Stimulated activated CD8-positive, alpha-beta memory T cell treated with anti-CD3 and anti-CD28 coated beads, Interleukin-4, amount 100 ng/mL, for 48 hours (primary cell): Measurements from ENCODE around the gene SIRPD.
"Not testable (repeated sequence)": the region's sequence is repeated elsewhere in the genome, so short reads cannot be mapped to it uniquely, and the experiment has no call there.

ENCODE experiments used
- DNase-seq: peaks from one replicate; pipeline ENCODE4 v3.0.0-alpha.2; 2020

Gene SIRPD

DNA sequence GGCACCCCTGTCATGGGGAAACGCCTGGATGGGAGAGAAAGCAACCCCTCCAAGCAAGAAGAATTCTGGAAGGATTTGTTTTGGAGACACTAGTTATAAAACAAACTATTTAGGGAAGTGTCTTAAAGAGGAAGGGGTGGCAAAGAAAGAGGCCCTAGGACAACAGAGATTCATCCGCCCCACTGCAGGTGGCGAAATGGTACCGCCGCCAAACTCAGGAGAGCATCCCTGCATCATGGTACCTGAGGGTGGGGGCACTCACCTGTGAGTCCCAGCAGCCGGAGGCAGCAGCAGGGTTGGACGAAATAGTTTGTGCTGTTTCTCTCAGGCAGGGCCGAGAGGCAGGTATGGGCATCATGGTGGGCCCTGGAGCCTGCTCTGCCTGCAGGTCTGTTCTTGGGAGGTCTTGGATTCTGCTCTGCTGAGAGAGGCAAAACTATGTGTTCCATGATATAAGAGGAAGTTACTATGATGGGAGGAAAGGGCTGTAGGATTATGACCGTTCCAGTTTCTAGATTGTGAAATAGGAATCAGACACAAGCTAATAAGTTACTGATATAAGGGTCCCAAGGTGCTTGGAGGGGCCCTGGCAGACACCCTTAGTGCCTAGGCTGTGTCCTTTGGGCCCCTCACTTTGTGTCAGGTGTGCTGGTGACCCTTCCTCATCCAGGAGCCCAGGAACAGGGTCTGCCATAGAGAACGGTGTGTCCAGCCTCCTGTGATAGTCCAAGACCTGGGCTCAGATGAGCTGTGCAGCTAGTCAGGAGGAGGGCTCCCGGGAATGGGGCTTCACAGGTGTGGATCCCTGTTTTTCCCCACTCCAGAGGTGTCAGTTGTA lies 20.4 kb downstream of the SIRPD start:
- DNase-seq, result no peak

DNA sequence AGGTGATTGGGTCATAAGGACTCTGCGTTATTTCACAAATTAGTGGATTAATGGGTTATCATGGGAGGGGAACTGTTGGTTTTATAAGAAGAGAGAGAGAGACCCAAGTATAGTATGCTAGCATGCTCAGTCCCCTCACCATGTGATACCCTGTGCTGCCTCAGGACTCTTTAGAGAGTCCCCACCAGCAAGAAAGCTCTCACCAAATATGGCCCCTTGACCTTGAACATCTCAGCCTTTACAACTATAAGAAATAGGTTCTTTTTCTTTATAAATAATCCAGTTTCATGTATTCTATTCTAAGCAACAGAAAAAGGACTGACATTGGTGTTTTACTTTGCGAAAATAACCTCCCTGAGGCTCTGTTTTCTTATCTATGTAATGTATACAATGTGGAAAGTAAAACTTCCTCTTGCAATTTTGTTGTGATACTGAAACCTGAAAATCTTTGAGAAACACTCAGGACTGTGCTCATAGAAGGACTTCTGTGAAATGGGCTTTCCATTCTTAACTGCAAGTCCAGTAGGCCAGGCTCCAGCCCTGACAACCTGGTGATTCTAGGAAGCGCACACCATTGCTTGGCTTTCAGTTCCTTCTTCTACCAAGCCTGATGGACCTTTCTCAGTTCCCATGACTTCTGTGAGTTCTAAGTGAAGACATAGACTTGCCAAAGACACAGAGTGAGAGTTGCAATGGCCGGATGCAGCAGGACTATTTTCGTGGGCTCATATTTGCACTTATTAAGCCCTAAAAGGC lies 21.9 kb downstream of the SIRPD start:
- no peak for DNase-seq

DNA sequence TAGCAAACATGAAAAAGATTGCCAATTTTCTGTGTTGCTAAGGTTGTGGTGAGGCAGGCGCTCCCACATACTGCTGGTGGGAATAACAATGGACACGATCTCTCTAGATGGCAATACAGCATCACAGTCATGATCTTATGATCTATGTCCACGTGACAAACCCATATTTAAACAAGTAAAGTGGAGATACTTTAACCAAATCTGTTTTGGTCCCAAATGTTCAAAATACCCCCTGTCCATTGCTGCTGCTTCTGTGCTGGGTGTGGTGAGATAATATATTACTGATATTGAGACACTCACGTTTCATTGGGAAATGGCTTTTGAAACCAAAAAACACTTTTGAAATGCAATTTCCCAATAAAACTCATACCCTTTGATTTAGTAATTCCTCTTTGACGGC lies 23.0 kb downstream of the SIRPD start:
- no peak for DNase-seq

DNA sequence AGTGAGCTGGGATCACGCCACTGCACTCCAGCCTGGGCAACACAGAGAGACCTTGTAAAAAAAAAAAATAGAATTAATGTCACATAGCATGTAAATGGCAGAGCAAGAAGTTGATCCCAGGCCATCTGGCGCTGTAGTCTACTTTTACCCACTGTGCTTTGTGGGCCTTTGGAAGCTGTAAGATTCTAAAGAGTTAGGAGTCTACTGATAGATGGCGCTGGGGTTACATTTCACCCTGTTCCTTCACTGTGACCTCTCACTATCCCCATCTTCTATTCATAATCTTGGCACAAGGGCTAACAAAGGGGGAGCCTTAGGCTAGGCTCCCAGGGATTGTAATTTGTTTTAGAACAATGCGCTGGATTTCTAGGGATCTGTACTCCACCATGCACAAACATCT lies 24.4 kb downstream of the SIRPD start:
- DNase-seq, result no peak

DNA sequence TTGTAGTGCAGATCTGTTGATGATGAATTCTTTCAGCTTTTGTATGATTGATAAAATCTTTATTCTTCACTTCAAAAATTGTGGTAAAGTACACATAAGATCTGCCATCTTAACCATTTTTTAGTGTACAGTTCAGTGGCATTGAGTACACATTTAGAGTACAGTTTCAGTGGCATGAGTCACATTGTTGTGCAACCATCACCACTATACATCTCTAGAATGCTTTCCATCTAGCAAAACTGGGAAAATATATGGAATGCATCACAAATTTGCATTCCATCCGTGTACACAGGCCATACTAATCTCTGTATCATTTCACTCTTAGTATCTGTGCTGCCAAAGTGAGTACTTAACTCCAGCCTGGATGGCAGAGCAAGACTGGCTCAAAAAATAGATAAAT lies 28.7 kb downstream of the SIRPD start:
- DNase-seq, result no peak

DNA sequence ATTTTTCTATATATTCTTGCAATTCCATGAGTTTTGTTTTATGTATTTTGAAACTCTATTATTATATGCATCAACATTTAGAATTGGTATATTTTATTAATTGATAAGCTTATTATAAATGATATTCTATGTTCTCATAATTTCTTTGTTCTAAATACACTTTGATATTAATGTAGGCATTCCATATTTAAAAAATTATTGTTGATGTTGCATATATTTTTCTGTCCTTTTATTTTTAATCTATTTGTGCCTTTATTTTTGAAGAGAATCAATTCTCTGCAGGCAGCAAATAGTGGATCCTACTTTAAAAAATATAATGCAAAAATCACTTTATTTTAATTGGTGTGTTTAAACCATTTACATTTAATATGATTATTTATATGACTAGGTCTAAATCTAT lies 29.6 kb downstream of the SIRPD start:
- DNase-seq, result no peak

DNA sequence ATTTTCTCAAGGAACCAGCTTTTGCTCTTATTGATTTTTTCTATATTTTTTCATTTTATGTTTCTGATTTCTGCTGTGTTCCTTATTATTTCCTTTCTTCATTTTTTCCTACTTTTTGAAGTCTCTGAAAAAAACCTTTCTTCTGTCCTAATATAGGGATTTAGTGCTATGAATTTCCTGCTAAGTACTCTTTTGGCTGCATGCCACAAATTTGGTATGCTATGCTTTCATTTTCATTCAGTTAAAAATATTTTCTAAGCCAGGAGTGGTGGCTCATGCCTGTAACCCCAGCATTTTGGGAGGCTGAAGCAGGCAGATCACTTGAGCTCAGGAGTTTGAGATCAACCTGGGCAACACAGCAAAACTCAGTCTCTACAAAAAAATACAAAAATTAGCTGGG lies 30.6 kb downstream of the SIRPD start:
- no peak for DNase-seq

DNA sequence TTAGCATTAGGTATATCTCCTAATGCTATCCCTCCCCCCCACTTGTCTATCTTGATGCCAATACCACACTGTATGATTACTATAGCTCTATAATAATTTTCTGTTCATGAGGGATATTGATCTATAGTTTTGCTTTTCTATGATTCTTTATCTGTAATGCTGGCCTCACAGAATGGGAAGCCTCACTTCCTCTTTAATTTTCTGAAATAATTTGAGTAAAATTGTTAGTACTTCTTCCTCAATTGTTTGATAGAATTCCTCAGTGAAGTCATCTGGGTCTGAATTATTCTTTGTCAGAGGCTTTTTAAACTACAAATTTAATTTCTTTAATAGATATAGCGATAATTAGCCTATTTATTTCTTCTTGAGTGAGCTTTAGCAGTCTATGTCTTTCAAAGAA lies 31.2 kb downstream of the SIRPD start:
- no peak for DNase-seq

DNA sequence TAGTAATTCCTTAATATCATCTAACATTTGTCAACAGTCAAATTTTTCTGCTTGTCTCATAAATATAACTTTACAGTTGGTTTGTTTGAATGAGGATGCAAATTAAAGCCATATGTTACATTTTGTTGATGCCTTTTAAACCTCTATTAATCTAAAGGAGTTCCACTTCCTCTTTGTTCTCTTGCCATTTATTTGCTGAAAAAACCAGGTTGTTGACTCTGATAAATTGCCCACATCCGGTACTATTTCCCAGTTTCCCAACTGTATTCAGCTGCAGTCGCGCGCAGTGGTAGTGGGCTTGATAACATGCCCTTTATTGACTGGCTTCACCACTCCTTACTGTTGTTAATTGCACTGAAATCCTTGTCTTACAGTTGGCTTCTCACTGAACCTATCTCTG lies 33.5 kb downstream of the SIRPD start:
- no peak for DNase-seq

DNA sequence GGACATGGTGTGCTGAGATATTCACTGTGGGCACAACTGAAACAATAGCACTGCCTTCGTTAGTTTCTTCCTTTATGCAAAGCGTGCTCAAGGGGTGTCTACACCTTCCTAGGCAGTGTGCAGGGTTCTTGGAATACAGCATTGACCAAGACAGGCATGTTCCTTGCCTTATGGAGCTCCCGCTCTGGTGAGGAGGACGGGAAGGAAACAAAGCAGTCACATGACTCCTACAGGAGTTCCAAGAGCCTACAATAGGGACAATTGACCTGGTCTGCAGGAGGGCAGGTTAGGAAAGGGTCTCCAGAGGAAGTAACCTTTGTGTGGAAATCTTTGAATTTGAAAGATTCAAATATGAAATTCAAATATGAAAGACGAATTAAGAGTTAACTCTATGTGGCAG lies 40.5 kb downstream of the SIRPD start:
- no peak for DNase-seq

DNA sequence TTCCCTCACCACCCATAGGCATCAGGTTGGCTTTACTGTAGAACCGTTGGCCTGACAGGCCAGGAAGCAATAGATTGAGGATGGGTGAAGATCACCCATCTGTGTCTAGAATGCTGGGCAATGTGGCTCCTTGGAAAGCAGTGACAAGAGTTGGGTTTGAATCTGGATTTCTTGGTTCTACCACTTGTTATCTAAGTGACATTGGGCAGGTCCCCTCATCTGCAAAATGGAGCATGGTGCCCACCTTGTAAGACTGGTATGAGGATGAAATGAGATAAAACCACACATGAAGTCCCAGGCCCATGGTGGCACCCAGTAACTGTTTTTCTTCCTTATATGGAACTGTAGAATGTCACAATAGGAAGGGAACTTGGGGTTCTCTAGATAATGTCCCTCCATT lies 43.7 kb downstream of the SIRPD start:
- no peak for DNase-seq

DNA sequence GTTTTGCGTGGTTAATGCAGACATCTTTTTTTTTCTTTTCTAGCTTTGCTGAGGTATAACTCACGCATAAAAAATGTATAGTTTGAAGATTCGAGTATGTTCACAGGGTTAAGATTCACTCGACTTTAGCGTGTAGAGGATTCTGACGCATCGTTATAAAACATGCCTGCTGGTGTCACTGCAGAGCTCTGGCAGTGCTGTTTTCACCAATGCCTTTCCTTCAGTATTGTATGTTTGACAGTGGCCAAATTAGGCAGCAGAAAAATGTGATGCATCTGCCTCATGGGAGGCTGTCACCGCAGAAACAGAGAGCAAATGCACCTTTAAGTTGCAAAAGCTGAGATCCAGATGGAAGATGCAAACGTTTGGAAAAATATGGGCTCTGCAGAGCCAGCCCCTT lies 48.3 kb downstream of the SIRPD start:
- peak; percentile 33 for DNase-seq

DNA sequence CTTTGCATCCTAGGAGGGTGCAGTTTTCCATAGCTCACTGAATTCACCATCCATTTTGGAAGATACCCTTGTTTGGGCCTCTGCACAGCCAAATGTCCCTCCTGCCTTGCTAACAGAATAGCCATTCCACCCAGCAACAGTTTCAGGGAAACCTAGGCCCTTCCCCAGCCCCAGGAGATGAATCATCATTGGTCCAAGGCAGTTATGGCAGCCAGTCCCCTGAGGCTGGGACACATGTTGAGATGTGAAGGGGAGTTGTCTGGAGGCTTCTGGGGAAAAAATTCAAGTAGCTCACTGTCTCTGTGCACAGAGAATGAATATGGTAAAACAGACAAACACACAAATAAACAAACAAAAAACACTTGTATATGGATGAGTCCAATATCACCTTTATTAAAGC lies 48.9 kb downstream of the SIRPD start:
- DNase-seq, result no peak

DNA sequence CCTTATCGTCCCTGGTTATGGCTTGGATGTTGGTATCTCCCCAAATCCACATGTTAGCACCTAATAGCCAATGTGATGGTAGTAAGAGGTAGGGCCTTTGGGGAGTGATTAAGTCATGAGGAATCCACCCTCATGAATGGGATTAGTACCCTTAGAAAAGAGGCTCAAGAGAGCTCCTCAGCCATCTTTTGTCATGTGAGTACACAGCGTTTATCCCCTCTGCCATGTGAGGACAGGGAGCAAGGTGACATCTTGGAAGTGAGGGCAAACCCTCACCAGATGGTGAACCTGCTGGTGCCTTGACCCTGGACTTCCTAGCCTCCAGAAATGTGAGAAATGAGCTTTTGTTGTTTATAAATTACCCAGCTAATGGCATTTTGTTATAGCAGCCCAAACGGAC lies 50.2 kb downstream of the SIRPD start:
- DNase-seq, result no peak

DNA sequence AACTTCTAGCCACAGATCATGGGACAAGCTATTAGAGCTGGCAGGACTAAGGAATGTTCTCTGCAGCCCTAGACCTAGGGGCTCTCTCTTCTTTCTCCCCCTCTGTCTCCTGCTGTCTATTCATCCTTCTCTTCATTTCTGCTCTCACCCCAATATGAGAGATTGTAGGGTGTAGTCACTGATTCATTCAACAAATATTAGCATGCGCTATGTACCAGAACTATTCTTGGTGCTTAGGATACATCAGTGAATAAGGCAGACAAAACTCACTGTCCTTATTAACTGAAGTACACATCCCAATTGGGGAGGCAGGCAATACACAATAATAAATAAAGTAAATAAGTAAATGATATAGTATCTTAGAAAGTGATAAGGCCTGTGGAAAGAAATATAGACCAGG lies 51.6 kb downstream of the SIRPD start:
- no peak for DNase-seq

DNA sequence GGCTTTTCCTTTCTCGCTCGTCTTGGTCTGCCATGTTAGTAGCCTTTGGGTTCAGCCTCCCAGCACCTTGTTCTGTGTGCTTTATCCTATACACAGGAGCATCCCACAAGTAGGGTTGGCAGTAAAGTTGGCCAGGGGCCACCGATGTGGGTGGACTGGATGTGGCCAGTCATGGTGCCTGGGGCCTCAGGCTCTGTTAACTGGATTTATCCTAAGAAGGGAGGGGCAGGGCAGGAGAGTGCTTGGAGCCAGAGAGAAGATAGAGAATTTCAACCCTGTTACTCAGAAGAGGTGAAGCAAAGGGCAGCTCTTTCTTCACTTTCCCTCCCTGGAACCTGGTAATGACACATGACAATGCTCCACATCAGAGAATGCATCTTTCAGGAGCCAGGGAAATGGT lies 52.1 kb downstream of the SIRPD start:
- no peak for DNase-seq

DNA sequence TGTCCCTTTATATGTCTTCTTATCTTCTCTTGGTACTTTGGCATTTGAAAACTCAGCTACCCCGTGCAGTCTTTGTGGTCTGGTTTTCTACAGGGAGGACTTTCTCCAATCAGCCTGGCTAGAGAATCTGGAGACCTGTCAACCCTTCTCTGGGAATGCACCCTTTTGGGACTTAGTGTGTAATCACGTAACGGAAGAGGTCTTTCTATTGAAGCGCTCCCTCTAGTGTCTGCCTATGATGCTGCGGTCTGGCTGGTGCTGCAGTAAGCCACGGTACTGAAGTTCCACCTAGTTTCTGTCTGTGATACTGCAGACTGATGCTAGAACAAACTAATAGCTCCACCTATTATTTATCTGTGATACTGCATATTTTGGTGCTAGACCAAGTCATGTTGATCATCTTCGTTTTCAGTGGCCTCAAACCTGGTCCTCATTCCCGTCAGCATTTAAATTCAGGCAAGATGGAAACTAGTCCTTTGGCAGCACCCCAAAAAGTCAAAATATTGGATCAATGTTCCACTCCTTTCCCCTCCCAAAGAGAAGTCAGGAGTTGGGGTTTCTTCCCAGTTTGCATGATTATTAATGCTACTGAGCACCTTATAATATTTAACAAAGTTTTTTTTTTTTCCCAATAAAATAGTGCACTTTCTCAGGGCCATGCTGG lies 53.8 kb downstream of the SIRPD start:
- DNase-seq, result peak; percentile 78

DNA sequence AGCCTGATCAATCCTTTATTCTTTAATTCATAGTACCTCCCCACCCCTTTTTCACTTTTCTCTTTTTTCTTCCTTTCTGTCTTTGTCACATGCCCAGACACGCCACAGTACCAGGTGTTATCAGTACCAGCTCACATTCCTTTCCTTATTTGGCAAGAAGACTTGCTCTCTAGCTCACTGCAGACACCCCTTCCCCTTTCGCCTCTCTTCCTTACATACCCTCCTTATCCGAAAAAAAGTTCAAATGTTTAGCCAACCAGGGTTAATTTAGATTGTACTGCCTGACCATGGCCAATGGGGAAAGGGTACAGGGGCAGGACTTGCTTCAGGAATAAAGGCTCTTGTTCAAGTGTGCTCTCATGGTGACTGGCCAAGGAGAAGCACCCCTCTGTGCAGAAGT lies 57.0 kb downstream of the SIRPD start:
- DNase-seq, result no peak

DNA sequence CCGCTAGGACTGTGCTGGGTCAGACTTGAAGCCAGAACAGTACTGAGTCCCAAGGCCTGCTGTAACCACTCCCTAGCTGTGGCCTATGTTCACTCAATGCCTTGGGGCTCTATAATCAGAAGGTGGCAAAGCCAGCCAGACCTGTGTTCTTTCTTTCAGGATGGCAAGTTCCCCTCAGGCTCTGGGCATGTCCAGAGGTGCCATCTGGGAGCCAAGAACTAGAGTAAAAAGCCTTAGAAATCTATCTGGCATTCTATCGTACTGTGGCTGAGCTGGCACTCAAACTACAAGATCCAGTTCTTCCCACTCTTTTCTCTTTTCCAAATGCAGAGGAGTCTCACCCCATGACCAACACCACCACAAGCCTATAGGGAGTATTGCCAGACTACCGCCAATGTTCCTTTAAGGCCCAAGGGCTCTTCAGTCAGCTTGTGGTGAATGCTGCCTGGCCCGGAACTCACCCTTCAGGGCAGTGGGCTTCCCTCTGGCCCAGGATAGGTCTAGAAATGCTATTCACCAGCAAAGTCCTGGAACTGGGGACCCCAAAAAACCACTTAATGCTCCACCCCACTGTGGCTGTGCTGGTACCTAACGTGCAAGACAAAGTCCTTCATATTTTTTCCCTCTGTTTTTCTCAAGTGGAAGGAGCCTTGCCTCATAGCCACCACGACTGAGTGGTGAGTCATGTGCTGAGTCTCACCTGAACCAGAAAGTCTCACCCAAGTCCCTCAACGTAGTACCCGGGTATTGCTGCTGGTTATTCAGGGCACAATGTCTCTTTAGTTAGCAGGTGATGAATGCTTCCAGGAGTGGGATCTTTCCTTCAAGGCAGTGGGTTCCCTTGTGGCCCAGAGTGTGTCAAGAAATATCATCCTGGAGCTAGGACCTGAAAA lies 57.7 kb downstream of the SIRPD start:
- DNase-seq, result no peak

DNA sequence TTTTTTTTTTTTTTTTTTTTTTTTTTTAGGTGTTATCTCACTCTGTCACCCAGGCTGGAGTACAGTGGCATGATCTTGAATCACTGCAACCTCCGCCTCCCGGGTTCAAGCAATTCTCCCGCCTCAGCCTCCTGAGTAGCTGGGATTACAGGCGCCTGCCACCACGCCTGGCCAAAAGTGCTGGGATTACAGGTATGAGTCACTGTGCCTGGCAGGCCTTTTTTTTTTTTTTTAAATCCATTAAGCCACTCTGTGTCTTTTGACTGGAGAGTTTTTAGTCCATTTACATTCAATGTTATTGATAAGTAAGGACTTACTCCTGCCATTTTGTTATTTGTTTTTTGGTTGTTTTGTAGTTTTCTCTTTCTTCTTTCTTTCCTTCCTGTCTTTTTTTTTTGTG lies 60.1 kb downstream of the SIRPD start:
- not testable (repeated sequence) for DNase-seq

DNA sequence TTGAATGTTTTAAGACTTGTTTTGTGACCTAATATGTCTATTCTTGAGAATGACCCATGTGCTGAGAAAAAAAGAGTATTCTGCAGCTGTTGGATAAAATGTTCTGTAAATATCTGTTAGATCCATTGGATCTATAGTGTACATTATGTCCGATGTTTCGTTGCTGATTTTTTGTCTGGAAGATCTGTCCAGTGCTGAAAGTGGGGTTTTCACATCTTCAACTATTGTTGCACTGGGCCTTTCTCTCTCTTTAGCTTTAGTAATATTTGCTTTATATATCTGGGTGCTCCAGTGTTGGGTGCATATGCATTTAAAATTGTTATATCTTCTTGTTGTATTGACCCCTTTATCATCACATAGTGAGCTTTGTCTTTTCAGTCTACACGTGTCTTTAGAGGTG lies 60.6 kb downstream of the SIRPD start:
- no peak for DNase-seq

DNA sequence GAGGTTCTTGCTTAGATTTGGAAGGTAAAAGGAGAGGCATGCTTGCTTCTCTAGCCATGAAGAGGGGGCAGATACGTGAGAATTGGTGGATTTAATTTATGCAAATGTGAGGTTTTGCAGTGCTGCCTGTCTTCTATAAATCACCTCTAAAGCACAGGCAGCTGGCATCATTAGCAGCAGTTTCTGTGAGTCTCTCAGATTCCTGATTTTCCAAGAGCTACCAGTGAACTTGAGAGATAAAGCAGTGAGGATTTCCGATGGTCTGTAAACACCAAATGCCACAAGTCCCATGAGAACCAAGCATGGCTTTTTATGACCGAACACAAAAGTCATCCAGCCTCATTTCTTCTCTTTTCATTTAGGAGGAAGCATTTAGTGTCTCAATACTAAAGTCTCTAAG lies 63.1 kb downstream of the SIRPD start:
- DNase-seq, result no peak

DNA sequence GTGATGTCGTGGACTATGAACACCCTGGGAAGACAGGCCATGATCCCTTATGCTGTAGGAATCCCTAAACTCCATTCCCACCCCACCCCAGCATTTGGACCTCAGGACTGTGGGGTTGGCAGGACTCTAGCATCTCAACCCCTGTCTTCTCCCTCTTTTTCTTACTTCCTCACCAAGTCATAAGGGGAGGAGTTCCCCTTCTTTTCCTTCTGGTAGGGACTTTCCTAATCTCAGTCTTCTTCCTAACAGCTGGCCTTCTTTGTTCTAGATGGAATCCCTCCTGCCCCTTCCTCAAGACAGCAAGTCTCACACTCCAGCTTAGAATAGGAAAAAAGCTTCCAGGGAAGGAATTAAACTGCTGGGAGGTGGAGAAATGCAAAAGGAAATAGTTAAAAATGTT lies 64.0 kb downstream of the SIRPD start:
- DNase-seq, result no peak
